Measurements from ENCODE around the gene DAGLA.
"Not testable (repeated sequence)": the region's sequence is repeated elsewhere in the genome, so short reads cannot be mapped to it uniquely, and the experiment has no call there.

The DAGLA gene

DNA sequence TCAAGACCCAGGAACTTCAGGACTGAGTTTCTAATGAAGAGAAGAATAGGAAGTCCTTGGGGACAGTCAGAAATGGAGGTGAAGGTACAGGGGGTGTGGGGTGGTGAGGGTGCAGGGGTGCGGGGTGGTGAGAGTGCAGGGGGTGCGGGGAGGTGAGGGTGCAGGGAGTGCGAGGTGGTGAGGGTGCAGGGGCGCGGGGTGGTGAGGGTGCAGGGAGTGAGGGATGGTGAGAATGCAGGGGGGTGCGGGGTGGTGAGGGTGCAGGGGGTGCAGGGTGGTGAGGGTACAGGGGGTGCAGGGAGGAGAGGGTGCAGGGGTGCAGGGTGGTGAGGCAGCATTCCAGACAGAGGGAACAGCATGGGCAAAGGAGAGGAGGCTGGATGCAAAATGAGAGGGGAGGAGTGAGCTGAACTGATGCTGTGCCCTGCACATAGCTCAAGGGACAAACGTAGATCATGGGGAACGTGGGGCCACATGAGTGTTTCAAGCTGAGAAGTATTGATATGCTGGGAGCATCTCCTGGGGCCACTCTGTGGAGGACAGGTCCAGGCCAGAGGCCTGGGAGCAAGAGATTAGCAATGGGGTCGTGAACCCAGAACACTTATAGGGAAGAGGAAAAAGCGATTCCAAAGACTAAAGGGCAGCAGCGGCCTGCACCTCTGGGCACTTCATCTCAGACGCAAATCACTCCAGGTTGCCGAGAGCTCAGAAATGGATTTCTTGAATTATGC, 23.7 kb upstream of the DAGLA start:
- peak overlapping the region; percentile 71 for H3K27ac ChIP-seq
- no peak for TF ChIP-seq CTCF (conservative IDR thresholded peaks at IDR 0.05)

DNA sequence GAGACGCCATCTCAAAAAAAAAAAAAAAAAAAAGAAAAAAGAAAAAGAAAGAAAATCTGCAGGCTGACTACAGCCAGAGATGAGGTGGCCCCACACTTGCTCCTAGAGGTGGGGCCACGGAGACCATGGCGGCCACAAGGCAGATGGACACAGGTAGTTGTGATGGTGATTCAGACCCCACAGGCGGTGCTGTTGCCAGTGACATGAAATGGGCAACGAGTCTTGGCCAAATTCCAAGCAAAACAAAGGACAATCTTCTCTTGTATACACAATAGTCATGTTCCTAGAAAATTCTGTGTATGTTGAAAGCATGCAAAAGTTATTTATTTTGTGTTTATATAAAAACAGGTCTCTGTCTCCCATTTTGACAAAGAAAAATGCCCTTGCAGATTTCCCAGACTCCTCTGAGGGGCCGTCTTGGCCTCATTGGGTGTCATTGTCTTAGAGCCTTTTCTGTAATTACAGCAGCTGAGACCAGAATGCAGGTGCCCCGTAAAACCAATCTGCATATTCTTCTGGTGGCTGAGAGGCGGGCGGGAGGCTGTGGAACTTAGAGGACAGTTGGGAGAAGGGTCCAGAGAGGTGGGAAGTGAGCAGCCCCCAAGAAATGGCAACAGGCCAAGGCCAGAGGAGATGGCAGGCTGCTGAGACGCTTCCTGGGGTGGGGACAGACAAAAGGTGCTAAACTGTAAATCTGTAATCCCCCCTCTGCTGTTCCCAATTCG, 22.5 kb upstream of the DAGLA start:
- peak overlapping the region; percentile 71 for H3K27ac ChIP-seq
- TF ChIP-seq CTCF (conservative IDR thresholded peaks at IDR 0.05): peak; percentile 35; the same call in 1 of the 2 replicates

GRCh38 chr11:61659413-61660196, 20.6 kb upstream of the DAGLA start:
- TF ChIP-seq CTCF (conservative IDR thresholded peaks at IDR 0.05): peak; percentile 24; the same call in 1 of the 2 replicates
- H3K27ac ChIP-seq: no peak overlapping the region

GRCh38 chr11:61660997-61661396, 19.2 kb upstream of the DAGLA start:
- H3K27ac ChIP-seq: not testable (repeated sequence)

DNA sequence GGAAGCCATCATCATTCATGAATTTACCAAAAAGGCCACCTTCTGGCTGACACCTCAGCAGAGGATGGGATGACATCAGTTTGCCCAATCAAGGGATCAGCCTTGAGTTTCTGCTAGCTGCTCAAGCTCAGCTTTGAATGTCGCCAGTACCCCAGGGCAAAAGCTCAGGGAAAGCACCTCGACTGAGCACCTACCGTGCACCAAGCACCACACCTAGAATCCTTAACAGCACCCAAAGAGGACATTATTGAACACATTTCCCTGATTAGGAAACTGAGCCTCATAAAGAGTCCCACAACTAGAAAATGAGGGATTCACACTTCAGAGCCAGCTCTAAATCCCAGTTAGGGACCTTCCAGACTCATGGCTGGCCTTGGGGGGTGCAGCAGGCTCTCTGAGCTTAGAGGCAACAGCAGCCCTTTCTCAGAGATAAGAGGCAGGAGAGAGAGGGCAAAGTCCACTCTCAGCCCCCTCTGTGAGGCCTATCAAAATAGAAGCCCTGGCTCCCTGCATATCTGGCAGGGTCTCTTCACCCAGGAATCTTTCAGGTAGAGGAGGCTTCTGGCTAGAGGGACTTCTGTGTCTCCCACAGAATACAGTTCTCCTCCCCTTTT, 13.4 kb upstream of the DAGLA start:
- no peak for TF ChIP-seq CTCF (conservative IDR thresholded peaks at IDR 0.05)
- H3K27ac ChIP-seq: no peak overlapping the region

DNA sequence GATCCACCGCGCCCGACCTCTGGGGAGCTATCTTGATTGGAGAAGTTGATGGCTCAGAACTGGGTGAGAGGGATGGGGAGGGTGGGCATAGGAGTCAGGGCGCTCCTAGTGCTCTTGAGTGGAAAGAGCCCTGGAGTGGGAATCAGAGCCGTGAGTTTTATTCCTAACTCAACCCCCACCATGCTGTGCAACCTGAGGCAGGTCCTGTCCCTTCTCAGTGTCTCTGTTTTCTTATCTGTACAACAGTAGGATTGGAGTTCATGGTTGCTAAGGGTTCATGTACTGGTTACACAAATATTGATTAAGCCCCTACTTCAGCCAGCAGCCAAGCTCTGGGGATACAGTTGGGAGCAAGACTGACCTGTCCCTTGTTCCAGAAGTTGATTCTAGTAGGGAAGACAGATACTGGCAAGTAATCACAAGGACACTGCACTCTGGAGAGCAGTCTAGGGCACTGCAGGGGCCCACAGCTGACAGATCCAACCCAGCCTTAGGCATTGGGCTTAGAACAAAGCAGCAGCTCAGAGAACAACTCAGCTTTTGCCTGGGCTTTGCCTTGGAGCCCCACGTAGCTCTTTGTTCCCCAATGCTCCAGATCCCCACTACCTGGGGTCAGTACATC, 12.4 kb upstream of the DAGLA start:
- no peak overlapping the region for H3K27ac ChIP-seq
- no peak for TF ChIP-seq CTCF (conservative IDR thresholded peaks at IDR 0.05)

GRCh38 chr11:61669417-61669816, 10.8 kb upstream of the DAGLA start:
- no peak for TF ChIP-seq CTCF (conservative IDR thresholded peaks at IDR 0.05)

More at GRCh38 chr11:61669417-61669816, 10.8 kb upstream of the DAGLA start:
- no peak overlapping the region for H3K27ac ChIP-seq
